OCI-LY7 (cell line): ENCODE results near the gene MMP21. TPM values are rescaled to one million over a fixed set of nuclear protein-coding genes. Genes with fewer than 3 reads are reported as not detected.

Experiments used
- BruUV-seq: library from RNA; stranded (reverse); fragments of 400-500 nt; replicated peaks from 2 replicates; lab custom pipeline; 2021; lab: Mats Ljungman, UMichigan
- CTCF ChIA-PET: fragments of 300-600 bp; sonication (Branson Sonifier 250); formaldehyde crosslinking; loops from one replicate; lab custom pipeline; 2022; ENCODE audit warnings: antibody characterized with exemption; ENCODE audit not compliant: unreplicated experiment; lab: Charles Lee
- POLR2A ChIA-PET: fragments of 300-600 bp; sonication (Branson Sonifier 250); formaldehyde crosslinking; loops from one replicate; lab custom pipeline; 2022; ENCODE audit warnings: antibody characterized with exemption; lab: Charles Lee
- DNase-seq: peaks from one replicate; pipeline ENCODE4 v3.0.0-alpha.2; 2015; ENCODE audit warnings: low spot score
- H2AFZ ChIP-seq: fragments of 200-600 bp; sonication (generic), shearing (Covaris generic); 2 replicates; pipeline ENCODE4 v1.6.1; 2014; ENCODE audit warnings: mild to moderate bottlenecking, antibody characterized with exemption, low read length, moderate library complexity
- H3K27ac ChIP-seq: fragments of 200-600 bp; sonication (generic); 2 replicates; pipeline ENCODE4 v1.5.1; 2014; ENCODE audit warnings: mixed run types, low read depth, mild to moderate bottlenecking, moderate library complexity, low read length, inconsistent platforms; ENCODE audit not compliant: poor library complexity, severe bottlenecking
- H3K36me3 ChIP-seq: fragments of 200-600 bp; sonication (generic); 2 replicates; pipeline ENCODE4 v1.6.1; 2014; ENCODE audit warnings: mild to moderate bottlenecking, antibody characterized with exemption, low read length, moderate library complexity, mixed read lengths; ENCODE audit not compliant: insufficient read depth
- H3K4me1 ChIP-seq: fragments of 200-600 bp; sonication (generic); 2 replicates; pipeline ENCODE4 v1.5.1; 2014; ENCODE audit warnings: mild to moderate bottlenecking, low read length; ENCODE audit not compliant: insufficient read depth, poor library complexity, severe bottlenecking
- H3K4me2 ChIP-seq: fragments of 200-600 bp; sonication (generic); 2 replicates; pipeline ENCODE4 v1.6.1; 2014; ENCODE audit warnings: mild to moderate bottlenecking, low read length
- H3K4me3 ChIP-seq: fragments of 200-600 bp; sonication (generic); 2 replicates; pipeline ENCODE4 v1.5.1; 2014; ENCODE audit warnings: mild to moderate bottlenecking, low read depth, low read length; ENCODE audit not compliant: poor library complexity, severe bottlenecking
- H3K79me2 ChIP-seq: fragments of 200-600 bp; sonication (generic); 2 replicates; pipeline ENCODE4 v1.6.1; 2016; ENCODE audit warnings: low read depth, mild to moderate bottlenecking, low read length, moderate library complexity, mixed read lengths; ENCODE audit not compliant: insufficient read depth
- H3K9me2 ChIP-seq: fragments of 200-600 bp; sonication (generic); 2 replicates; pipeline ENCODE4 v1.6.1; 2016; ENCODE audit warnings: mild to moderate bottlenecking, low read length, mixed read lengths; ENCODE audit not compliant: insufficient read depth
- H3K9me3 ChIP-seq: fragments of 200-600 bp; sonication (generic); 2 replicates; pipeline ENCODE4 v1.6.1; 2014; ENCODE audit warnings: mild to moderate bottlenecking, mixed run types, low read length, mixed read lengths
- H4K20me1 ChIP-seq: fragments of 200-600 bp; sonication (generic); 2 replicates; pipeline ENCODE4 v1.6.1; 2014; ENCODE audit warnings: mild to moderate bottlenecking, antibody characterized with exemption, low read length, moderate library complexity, mixed read lengths; ENCODE audit not compliant: insufficient read depth
- EZH2phosphoT487 ChIP-seq: fragments of 200-600 bp; sonication (generic); IDR thresholded peaks from 2 replicates; pipeline ENCODE4 v1.6.1; 2018; ENCODE audit warnings: low read depth, borderline replicate concordance, mild to moderate bottlenecking, mixed run types, antibody characterized with exemption, low read length, moderate library complexity, mixed read lengths
- intact Hi-C: fragments of 100-400 bp; cut with micrococcal nuclease; formaldehyde crosslinking; loops from one replicate; pipeline ENCODE4 v1.10.0; 2022; ENCODE audit not compliant: unreplicated experiment
- total RNA-seq, 2 experiments: library from RNA; depleted of rRNA in 1 of 2; stranded (reverse); fragments of >200 nt in 1 of 2; shearing (Covaris generic) in 1 of 2; gene quantifications; 2 replicates each; pipeline ENCODE4 v1.2.3, GENCODE V29; 2014 to 2022
- TF ChIP-seq, protein P1 (sequence below): fragments of 200-600 bp; sonication (generic); conservative IDR thresholded peaks from 2 replicates; pipeline ENCODE4 v1.5.1; 2014; ENCODE audit warnings: mild to moderate bottlenecking, antibody characterized with exemption, low read length, moderate library complexity, mixed read lengths

MMP21 gene
- total RNA-seq, 2 experiments from 2014 or later, result not detected

DNA sequence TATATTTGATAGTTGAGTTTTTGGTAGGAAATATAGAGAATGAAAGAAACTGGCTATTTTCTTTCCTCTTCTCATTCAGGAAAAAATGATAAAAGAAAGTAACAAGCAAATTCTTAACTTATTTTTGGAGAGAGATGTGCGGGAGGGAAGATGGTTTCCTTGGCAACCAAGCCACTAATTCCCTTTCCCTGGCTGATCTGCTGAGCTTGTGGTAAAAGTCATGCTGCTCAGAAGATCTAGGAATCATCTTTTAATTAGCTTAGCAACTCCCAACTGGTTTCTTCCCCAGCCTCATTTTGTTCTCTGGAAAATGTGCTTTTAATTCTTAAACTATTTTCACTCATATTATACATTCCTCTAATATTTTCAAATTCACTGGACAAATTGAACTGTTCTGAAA lies 35.6 kb upstream of the MMP21 start:
- no TSS peak for BruUV-seq
- no peaks in the 10 kb centered on the region for H3K9me2 ChIP-seq
- intact Hi-C loops, result no loop called here
- no peaks in the 10 kb centered on the region for H4K20me1 ChIP-seq
- H3K27ac ChIP-seq, result no peak overlapping the region
- ChIA-PET POLR2A (interaction anchor here (0.7 kb wide), 1 partner anchor 98 kb away, joined by 3 read pairs; no protein-coding TSS in a partner anchor), CTCF (no interaction called here)
- no peak overlapping the region for H3K4me2 ChIP-seq
- no peak overlapping the region for H3K4me3 ChIP-seq
- TF ChIP-seq, protein P1, sequence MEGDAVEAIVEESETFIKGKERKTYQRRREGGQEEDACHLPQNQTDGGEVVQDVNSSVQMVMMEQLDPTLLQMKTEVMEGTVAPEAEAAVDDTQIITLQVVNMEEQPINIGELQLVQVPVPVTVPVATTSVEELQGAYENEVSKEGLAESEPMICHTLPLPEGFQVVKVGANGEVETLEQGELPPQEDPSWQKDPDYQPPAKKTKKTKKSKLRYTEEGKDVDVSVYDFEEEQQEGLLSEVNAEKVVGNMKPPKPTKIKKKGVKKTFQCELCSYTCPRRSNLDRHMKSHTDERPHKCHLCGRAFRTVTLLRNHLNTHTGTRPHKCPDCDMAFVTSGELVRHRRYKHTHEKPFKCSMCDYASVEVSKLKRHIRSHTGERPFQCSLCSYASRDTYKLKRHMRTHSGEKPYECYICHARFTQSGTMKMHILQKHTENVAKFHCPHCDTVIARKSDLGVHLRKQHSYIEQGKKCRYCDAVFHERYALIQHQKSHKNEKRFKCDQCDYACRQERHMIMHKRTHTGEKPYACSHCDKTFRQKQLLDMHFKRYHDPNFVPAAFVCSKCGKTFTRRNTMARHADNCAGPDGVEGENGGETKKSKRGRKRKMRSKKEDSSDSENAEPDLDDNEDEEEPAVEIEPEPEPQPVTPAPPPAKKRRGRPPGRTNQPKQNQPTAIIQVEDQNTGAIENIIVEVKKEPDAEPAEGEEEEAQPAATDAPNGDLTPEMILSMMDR, result no peak
- TF ChIP-seq EZH2phosphoT487, result no peak
- no peaks in the 10 kb centered on the region for H3K4me1 ChIP-seq
- no peaks in the 10 kb centered on the region for H3K9me3 ChIP-seq
- DNase-seq, result no peak
- H2AFZ ChIP-seq, result no peak overlapping the region
- H3K79me2 ChIP-seq, result no peaks in the 10 kb centered on the region
- peaks cover 48% of the 10 kb centered on the region for H3K36me3 ChIP-seq

DNA sequence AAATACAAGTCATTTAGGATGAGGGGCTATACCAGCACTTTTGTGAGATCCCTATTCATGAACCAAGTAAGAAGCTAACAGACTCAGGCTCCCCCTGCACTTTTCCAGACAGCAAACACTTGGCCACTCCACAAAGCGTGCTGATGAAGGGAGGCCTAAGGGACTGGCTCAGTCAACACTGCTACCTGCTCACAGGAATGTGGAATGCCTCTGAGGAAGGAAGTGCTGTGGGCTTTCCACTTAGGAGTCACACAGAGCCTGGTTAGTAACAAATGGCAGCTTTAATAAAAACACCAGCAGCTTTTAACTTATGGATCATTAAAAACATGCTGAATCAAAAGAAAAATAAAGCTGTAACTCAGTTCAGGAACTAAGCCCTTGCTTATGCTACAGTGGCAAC lies 32.4 kb upstream of the MMP21 start:
- CTCF ChIA-PET, result interaction anchor here (1.4 kb wide), 1 partner anchor 11 kb away, joined by 4 read pairs; no protein-coding TSS in a partner anchor
- intact Hi-C loops, result no loop called here
- Histone ChIP-seq H3K9me3 (no peaks in the 10 kb centered on the region), H3K36me3 (peaks cover 52% of the 10 kb centered on the region), H3K4me3 (no peak overlapping the region), H3K79me2 (no peaks in the 10 kb centered on the region), H3K4me1 (no peaks in the 10 kb centered on the region), H2AFZ (no peak overlapping the region), H3K4me2 (no peak overlapping the region), H3K9me2 (no peaks in the 10 kb centered on the region), H4K20me1 (no peaks in the 10 kb centered on the region), H3K27ac (no peak overlapping the region)
- POLR2A ChIA-PET, result interaction anchor here (0.9 to 2.0 kb wide), 2 partner anchors 11 to 19 kb away, joined by 4 to 5 read pairs; no protein-coding TSS in a partner anchor
- TF ChIP-seq EZH2phosphoT487, result no peak
- TF ChIP-seq, protein P1, result no peak
- BruUV-seq, result no TSS peak
- DNase-seq, result no peak

DNA sequence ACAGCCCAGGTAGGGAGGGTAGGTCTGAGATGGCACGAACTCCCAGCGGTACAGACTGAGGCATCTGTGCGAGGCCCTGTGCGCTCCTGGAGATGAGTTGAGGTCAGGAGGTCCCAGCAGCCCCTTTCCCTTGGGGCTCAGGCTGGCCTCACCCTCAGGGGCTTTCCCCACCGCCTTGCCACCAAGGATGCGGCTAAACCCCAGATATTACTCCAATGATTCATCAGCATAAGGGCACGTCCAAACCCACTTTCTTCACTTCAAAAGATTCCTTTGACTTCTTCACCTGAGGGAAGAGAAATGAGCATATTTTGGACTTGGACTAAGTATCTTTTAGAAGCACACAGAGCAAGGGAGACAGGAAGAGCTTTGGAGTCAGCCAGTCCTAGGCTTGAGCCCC lies 27.1 kb upstream of the MMP21 start:
- ChIA-PET CTCF (no interaction called here), POLR2A (interaction anchor here (0.6 to 2.5 kb wide), 3 partner anchors 14 to 1216 kb away, joined by 6 to 10 read pairs (median 6); partner anchors contain the start of genes BCCIP and UROS)
- DNase-seq, result no peak
- intact Hi-C loops, result no loop called here
- Histone ChIP-seq H3K4me1 (peaks cover 11% of the 10 kb centered on the region), H3K79me2 (no peaks in the 10 kb centered on the region), H3K9me2 (no peaks in the 10 kb centered on the region), H4K20me1 (no peaks in the 10 kb centered on the region), H3K36me3 (peaks cover 51% of the 10 kb centered on the region), H3K27ac (no peak overlapping the region), H3K9me3 (no peaks in the 10 kb centered on the region), H3K4me3 (no peak overlapping the region), H2AFZ (no peak overlapping the region), H3K4me2 (no peak overlapping the region)
- TF ChIP-seq EZH2phosphoT487, result no peak
- TF ChIP-seq, protein P1, result no peak
- no TSS peak for BruUV-seq
